Neural progenitor cell (in vitro differentiated cells): ENCODE measurements around the gene KLHL21. TPM values are rescaled to one million over a fixed set of nuclear protein-coding genes. Genes with fewer than 3 reads are reported as not detected.

Source experiments
- DNase-seq: peaks from one replicate; pipeline ENCODE4 v3.0.0-alpha.2; 2016; ENCODE audit warnings: low spot score
- H2AFZ ChIP-seq: fragments of 200-600 bp; sonication (generic); replicated peaks from 2 replicates; pipeline ENCODE4 v1.6.1; 2016; ENCODE audit warnings: antibody characterized with exemption
- H3F3A ChIP-seq: fragments of 200-600 bp; sonication (generic); 2 replicates; pipeline ENCODE4 v1.6.1; 2016; ENCODE audit warnings: antibody characterized with exemption, low read depth
- H3K27ac ChIP-seq: fragments of 200-600 bp; sonication (generic); 2 replicates; pipeline ENCODE4 v1.5.1; 2016; ENCODE audit warnings: mild to moderate bottlenecking
- H3K27me3 ChIP-seq: fragments of 200-600 bp; sonication (generic); 2 replicates; pipeline ENCODE4 v1.6.1; 2016; ENCODE audit warnings: mild to moderate bottlenecking, moderate library complexity
- H3K36me3 ChIP-seq: fragments of 200-600 bp; sonication (generic); 2 replicates; pipeline ENCODE4 v1.5.1; 2016
- H3K4me1 ChIP-seq: fragments of 200-600 bp; sonication (generic); 2 replicates; pipeline ENCODE4 v1.6.1; 2016; ENCODE audit warnings: mixed run types
- H3K4me2 ChIP-seq: fragments of 200-600 bp; sonication (generic); 2 replicates; pipeline ENCODE4 v1.6.1; 2016
- H3K4me3 ChIP-seq: fragments of 200-600 bp; sonication (generic); 2 replicates; pipeline ENCODE4 v1.5.1; 2016
- H3K79me2 ChIP-seq: fragments of 200-600 bp; sonication (generic); 2 replicates; pipeline ENCODE4 v1.6.1; 2016; ENCODE audit warnings: low read depth
- H3K9ac ChIP-seq: fragments of 200-600 bp; sonication (generic); 2 replicates; pipeline ENCODE4 v1.6.1; 2016
- H3K9me3 ChIP-seq: fragments of 200-600 bp; sonication (generic); 2 replicates; pipeline ENCODE4 v1.5.1; 2016; ENCODE audit warnings: low read depth
- H4K20me1 ChIP-seq: fragments of 200-600 bp; sonication (generic); 2 replicates; pipeline ENCODE4 v1.6.1; 2016; ENCODE audit warnings: low read depth
- H3K27ac Mint-ChIP-seq: 3 replicates; pipeline ENCODE4 v1.8.0; 2021; ENCODE audit warnings: mixed read lengths
- H3K27me3 Mint-ChIP-seq: 2 replicates; pipeline ENCODE4 v1.8.0; 2022; ENCODE audit warnings: low read depth, mild to moderate bottlenecking, inconsistent platforms, moderate library complexity, mixed read lengths; ENCODE audit not compliant: insufficient read depth
- H3K36me3 Mint-ChIP-seq: 3 replicates; pipeline ENCODE4 v1.8.0; 2021; ENCODE audit warnings: mixed read lengths
- H3K4me1 Mint-ChIP-seq: 3 replicates; pipeline ENCODE4 v1.8.0; 2021; ENCODE audit warnings: mixed read lengths
- H3K4me3 Mint-ChIP-seq: 3 replicates; pipeline ENCODE4 v1.8.0; 2021; ENCODE audit warnings: mild to moderate bottlenecking, moderate library complexity, mixed read lengths
- H3K9me3 Mint-ChIP-seq: 3 replicates; pipeline ENCODE4 v1.8.0; 2020; ENCODE audit warnings: mixed read lengths
- CTCF ChIP-seq: fragments of 200-600 bp; sonication (generic); IDR thresholded peaks from 2 replicates; pipeline ENCODE4 v1.5.1; 2017; ENCODE audit warnings: antibody characterized with exemption, mild to moderate bottlenecking
- EZH2 ChIP-seq: fragments of 200-600 bp; sonication (generic); IDR thresholded peaks from 2 replicates; pipeline ENCODE4 v1.6.1; 2017; ENCODE audit warnings: antibody characterized with exemption, mild to moderate bottlenecking, moderate library complexity
- EZH2phosphoT487 ChIP-seq: fragments of 200-600 bp; sonication (generic); IDR thresholded peaks from 2 replicates; pipeline ENCODE4 v1.6.1; 2017; ENCODE audit warnings: antibody characterized with exemption
- small RNA-seq: library from RNA; depleted of rRNA; stranded (forward); fragments of <200 nt; gene quantifications from one replicate; pipeline ENCODE3, GENCODE V24; 2015
- total RNA-seq: library from RNA; depleted of rRNA; stranded (reverse); fragments of >200 nt; gene quantifications from 2 replicates; pipeline ENCODE4 v1.2.3, GENCODE V29; 2015; ENCODE audit warnings: low replicate concordance

Gene KLHL21
- total RNA-seq, 1 donor from 2014 or later = 4.8 TPM

GRCh38 chr1:6544831-6545230, 57.8 kb downstream of the KLHL21 start:
- Histone ChIP-seq H4K20me1 (peaks cover 10% of the 10 kb centered on the region), H3K4me2 (no peak overlapping the region), H3K9me3 (no peaks in the 10 kb centered on the region), H3K27me3 (no peaks in the 10 kb centered on the region), H3F3A (peaks cover 3% of the 10 kb centered on the region), H3K27ac (no peak overlapping the region), H3K4me1 (no peaks in the 10 kb centered on the region), H3K79me2 (no peaks in the 10 kb centered on the region), H3K36me3 (peaks cover 8% of the 10 kb centered on the region), H2AFZ (no peak overlapping the region), H3K9ac (no peak overlapping the region), H3K4me3 (no peak overlapping the region)
- Mint-ChIP-seq H3K4me3 (no peak overlapping the region), H3K9me3 (no peaks in the 10 kb centered on the region), H3K4me1 (no peaks in the 10 kb centered on the region), H3K36me3 (peaks cover 22% of the 10 kb centered on the region), H3K27me3 (no peaks in the 10 kb centered on the region), H3K27ac (no peak overlapping the region)
- no peak for DNase-seq
- TF ChIP-seq CTCF = no peak
- TF ChIP-seq EZH2 = no peak
- no peak for TF ChIP-seq EZH2phosphoT487

Small RNAs within 50 kb of the gene (small RNA-seq; reads per million reads assigned to genes)
- gene RNU6-731P = not detected

Other genes with a start within 250 kb of the KLHL21 start
- 19.6 and 44.9 TPM in 2 replicates for gene ACOT7, start 209.1 kb downstream of the KLHL21 start, total RNA-seq
- 0.04 and 0.22 TPM in 2 replicates for gene HES2, start 182.9 kb downstream of the KLHL21 start, total RNA-seq
- gene ESPN, start 178.1 kb downstream of the KLHL21 start, total RNA-seq = 7.1 and 11.0 TPM in 2 replicates
- gene TNFRSF25, start 136.7 kb downstream of the KLHL21 start, total RNA-seq = 15.6 and 23.7 TPM in 2 replicates
- 7.4 and 25.9 TPM in 2 replicates for gene PLEKHG5, start 111.2 kb downstream of the KLHL21 start, total RNA-seq
- gene NOL9, start 48.4 kb downstream of the KLHL21 start, total RNA-seq = 28.1 and 48.0 TPM in 2 replicates
- gene TAS1R1, start 47.6 kb downstream of the KLHL21 start, total RNA-seq = not detected in 2 replicates
- gene ZBTB48, start 22.9 kb downstream of the KLHL21 start, total RNA-seq = 18.3 and 28.3 TPM in 2 replicates
- 32.0 and 35.6 TPM in 2 replicates for gene PHF13, start 10.9 kb upstream of the KLHL21 start, total RNA-seq
- gene THAP3, start 22.0 kb upstream of the KLHL21 start, total RNA-seq = 25.0 and 37.2 TPM in 2 replicates
- 39.4 and 47.6 TPM in 2 replicates for gene DNAJC11, start 98.9 kb upstream of the KLHL21 start, total RNA-seq
- gene CAMTA1, start 182.6 kb upstream of the KLHL21 start, total RNA-seq = 161 and 268 TPM in 2 replicates